Measurements from ENCODE around the gene PPP1R15B.

DNA sequence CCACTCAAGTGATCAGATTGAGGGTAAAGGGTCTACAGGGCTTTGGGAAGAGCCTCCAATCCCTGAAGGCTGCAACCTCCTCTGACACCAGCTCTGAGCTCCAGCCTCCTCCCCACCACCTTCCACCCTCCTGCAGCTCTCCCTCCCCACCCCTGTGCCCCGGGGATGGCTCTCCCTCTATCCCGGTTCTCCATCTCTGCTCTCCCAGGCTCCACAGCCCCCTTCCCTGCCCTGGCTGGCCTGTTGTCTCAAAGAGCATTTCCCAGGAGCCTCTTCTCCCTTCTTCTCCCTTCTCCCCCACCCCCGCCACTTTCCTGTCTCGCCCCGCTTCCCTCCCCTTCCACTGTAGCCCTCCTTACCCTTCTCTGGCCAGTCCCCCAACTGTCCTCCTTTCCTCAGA lies 53.0 kb downstream of the PPP1R15B start:
- TF ChIP-seq, protein P1, sequence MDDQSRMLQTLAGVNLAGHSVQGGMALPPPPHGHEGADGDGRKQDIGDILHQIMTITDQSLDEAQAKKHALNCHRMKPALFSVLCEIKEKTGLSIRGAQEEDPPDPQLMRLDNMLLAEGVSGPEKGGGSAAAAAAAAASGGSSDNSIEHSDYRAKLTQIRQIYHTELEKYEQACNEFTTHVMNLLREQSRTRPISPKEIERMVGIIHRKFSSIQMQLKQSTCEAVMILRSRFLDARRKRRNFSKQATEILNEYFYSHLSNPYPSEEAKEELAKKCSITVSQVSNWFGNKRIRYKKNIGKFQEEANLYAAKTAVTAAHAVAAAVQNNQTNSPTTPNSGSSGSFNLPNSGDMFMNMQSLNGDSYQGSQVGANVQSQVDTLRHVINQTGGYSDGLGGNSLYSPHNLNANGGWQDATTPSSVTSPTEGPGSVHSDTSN (IDR thresholded peaks at IDR 0.05): no peak
- TF ChIP-seq, protein P2, sequence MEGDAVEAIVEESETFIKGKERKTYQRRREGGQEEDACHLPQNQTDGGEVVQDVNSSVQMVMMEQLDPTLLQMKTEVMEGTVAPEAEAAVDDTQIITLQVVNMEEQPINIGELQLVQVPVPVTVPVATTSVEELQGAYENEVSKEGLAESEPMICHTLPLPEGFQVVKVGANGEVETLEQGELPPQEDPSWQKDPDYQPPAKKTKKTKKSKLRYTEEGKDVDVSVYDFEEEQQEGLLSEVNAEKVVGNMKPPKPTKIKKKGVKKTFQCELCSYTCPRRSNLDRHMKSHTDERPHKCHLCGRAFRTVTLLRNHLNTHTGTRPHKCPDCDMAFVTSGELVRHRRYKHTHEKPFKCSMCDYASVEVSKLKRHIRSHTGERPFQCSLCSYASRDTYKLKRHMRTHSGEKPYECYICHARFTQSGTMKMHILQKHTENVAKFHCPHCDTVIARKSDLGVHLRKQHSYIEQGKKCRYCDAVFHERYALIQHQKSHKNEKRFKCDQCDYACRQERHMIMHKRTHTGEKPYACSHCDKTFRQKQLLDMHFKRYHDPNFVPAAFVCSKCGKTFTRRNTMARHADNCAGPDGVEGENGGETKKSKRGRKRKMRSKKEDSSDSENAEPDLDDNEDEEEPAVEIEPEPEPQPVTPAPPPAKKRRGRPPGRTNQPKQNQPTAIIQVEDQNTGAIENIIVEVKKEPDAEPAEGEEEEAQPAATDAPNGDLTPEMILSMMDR (IDR thresholded peaks at IDR 0.05): no peak
- TF ChIP-seq PHF8 (IDR thresholded peaks at IDR 0.05; ENCODE audit: borderline replicate concordance, low read depth) (no peak), SMC3 (IDR thresholded peaks at IDR 0.05) (no peak), EP300 (IDR thresholded peaks at IDR 0.05) (no peak), TP53 (CRISPR knock-in tag; IDR thresholded peaks at IDR 0.05) (no peak), POLR2A (IDR thresholded peaks at IDR 0.05; ENCODE audit: low read length) (no peak), CEBPB (IDR thresholded peaks at IDR 0.05) (no peak), RCOR1 (IDR thresholded peaks at IDR 0.05; ENCODE audit: low read depth, low read length) (no peak), SREBF2 (IDR thresholded peaks at IDR 0.05) (no peak), ZNF302 (CRISPR knock-in tag; IDR thresholded peaks at IDR 0.05) (no peak)
- TF ChIP-seq, protein P3, sequence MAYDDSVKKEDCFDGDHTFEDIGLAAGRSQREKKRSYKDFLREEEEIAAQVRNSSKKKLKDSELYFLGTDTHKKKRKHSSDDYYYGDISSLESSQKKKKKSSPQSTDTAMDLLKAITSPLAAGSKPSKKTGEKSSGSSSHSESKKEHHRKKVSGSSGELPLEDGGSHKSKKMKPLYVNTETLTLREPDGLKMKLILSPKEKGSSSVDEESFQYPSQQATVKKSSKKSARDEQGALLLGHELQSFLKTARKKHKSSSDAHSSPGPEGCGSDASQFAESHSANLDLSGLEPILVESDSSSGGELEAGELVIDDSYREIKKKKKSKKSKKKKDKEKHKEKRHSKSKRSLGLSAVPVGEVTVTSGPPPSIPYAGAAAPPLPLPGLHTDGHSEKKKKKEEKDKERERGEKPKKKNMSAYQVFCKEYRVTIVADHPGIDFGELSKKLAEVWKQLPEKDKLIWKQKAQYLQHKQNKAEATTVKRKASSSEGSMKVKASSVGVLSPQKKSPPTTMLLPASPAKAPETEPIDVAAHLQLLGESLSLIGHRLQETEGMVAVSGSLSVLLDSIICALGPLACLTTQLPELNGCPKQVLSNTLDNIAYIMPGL (CRISPR knock-in tag; IDR thresholded peaks at IDR 0.05; ENCODE audit: borderline replicate concordance): no peak

Measured in A549 (cell line).